Measurements from ENCODE around the gene EP400.

EP400 gene

DNA sequence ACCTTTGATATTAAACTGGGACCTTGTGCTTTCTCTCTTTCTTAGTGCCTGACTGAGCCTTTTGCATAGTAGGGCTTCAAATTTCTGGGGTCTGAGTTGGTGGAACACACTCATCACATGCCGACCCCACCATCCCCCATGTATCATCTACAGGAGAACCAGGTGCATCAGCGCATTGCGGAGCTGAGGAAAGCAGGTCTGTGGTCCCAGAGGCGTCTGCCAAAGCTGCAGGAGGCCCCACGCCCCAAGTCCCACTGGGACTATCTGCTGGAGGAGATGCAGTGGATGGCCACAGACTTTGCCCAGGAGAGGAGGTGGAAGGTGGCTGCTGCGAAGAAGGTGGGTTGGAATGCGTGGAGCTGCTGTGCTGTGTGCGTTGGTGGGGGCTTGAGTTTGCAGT lies 37.8 kb downstream of the EP400 start:
- DNase-seq = no peak

DNA sequence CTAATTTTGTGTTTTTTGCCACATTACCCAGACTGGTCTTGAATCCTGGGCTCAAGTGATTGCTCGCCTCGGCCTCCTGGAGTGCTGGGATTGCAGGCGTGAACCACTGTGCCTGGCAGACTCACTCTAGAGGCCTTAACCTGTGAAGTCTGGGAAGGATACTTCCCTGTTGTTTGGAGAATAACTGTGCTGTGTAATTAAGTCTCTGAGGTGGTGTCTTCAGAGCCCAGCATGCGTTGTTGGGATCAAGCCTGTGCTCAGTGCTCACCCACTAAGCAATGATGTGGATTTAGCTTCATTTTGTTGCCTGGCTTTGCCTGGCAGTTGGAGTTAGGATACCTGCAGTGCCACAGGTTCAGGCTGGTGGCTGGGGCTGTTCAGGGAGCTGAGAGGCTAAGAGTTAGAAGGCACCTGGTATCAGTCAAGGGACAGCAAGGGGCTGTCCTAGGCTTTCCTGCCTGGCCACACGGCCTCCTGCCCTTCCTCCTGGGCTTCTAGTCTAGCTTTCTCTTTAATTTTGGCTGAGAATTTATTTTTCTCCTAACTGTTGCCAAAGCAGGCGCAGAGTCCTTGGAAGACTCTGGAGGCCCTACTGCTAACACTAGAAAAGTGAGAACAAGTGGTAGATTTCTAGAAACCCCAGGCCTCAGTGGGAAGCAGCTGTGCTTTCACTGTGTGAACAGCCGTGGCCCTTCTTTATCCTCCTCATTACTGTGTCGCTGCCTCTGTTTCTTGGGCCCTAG lies 38.5 kb downstream of the EP400 start:
- no peak for DNase-seq

DNA sequence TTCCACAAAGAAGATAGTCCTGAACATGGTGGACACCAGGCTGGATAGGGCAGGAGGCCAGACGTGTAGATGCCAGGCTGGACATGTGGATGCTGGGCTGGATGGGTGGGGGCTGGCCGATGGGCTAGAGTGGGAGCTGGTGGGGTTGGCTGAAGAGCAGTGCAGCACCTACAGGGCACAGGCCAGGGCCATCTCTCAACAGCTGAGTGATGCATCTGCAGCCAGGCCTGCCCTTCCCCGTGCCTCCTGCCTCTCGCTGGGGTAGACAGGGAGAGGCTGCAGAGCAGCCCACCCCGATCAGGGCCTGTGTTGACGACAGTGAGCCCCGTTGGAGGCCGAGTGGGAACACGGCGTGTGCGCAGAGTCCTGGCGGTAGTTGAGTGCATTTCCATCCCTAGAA lies 39.3 kb downstream of the EP400 start:
- no peak for DNase-seq

DNA sequence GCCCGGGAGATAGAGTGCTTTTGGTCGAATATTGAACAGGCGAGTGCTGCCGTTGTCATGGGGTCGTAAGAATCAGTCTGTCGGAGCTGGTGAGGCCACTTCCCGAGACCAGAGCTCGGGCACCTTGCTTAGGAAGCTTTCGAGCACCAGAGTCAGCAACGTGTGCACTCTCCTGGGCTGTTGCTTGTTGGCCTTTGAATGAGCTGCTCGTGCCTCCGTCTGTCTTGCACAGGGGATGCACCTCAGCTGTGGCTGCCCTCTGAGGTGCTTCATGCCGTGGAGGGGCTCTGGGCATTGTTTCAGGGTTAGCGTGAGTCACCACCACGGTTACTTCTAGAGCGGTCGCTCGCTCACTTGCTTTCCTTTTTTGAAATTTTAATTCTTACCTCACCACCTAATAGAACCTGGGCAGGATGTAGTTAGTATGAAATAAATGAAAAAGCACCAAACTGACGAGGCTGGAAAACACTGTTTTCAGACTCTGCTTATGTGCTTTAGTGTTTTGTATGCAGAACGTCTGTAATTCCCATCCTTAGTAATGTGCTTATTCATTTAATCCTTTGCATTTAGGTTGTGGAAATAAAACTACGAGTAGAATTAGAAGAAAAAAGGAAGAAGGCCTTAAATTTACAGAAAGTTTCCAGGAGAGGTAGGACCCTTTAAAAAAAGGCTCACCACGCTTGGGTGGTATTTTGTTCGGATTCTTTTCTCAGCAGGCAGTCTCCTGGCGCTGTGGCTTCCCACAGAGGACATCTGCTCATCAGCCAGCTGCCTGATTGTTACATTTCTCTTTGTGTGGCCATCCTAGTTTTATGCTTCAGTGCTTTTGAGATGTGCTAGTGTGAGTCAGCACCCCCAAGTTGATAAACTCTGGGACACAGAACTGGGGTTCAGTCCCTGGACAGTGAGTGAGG lies 40.6 kb downstream of the EP400 start:
- no peak for DNase-seq

- no peak for DNase-seq
Observed at GRCh38 chr12:131990980-131991305, 41.2 kb downstream of the EP400 start.

GRCh38 chr12:131991816-131992430 lies 42.2 kb downstream of the EP400 start:
- no peak for DNase-seq

DNA sequence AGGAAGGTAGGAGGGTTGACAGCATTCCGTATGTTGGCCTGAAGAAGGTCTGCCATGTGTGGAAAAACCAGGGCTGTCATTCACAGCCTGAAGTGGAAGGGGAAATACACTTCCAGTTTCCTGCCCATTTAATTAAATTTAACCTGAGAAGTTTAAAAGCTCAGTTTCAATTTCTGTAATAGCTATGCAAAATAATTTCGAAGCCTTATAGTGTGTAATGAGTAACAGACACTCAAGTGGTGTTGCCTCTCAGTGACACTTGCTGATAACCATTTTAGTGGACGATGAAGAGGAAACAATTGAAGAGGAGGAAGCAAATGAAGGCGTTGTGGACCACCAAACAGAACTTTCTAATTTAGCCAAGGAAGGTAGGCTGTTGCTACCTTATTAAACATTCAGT lies 44.8 kb downstream of the EP400 start:
- DNase-seq = no peak

- DNase-seq = no peak
Observed at GRCh38 chr12:132000286-132000872, 50.6 kb downstream of the EP400 start.

- DNase-seq = no peak
Observed at GRCh38 chr12:132003846-132004245, 54.1 kb downstream of the EP400 start.

DNA sequence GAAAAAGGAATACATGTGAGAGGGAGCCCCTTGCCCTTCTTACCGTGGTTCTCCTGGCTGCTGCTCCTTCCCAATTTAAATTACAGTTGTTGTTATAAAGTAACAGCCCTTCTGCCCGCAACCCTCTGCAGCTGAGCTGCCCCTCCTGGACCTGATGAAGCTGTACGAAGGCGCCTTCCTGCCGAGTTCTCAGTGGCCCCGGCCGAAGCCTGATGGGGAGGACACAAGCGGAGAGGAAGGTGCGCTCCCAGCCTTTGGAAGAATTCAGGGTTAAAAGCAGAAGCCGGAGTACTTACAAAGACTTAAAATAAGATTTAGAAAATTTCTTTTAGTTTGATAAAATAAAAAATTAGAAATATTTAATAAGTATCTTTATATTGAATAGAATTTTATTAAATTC lies 55.2 kb downstream of the EP400 start:
- no peak for DNase-seq

- DNase-seq = no peak
Observed at GRCh38 chr12:132006056-132006680, 56.4 kb downstream of the EP400 start.

GRCh38 chr12:132007041-132007440 lies 57.3 kb downstream of the EP400 start:
- DNase-seq = no peak

- no peak for DNase-seq
Observed at GRCh38 chr12:132009336-132009859, 59.7 kb downstream of the EP400 start.

DNA sequence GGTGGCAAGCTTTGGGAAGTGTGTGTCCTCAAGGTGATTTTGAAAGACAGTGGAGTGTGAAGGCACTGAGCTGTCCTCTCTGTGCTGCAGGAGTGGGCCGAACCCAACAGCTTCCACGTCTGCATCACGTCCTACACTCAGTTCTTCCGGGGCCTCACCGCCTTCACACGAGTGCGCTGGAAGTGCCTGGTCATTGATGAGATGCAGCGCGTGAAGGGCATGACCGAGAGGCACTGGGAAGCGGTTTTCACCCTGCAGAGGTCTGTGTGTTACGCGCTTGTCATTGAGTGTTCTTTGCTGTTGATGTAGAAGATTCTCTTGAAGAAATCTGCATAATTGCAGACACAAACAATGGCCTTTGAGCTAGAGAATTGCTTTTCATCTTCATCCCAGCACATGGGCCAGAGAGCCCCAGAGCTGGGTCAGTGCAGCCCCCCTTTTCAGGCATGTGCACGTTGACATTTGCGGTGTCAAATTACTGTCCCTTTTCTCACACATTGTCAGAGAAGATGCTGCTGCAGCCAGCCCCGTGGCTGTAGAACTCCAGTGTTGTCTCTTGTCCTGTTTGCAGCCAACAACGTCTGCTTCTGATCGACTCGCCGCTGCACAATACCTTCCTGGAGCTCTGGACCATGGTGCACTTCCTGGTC lies 63.3 kb downstream of the EP400 start:
- DNase-seq = no peak

GRCh38 chr12:132014092-132014914 lies 64.6 kb downstream of the EP400 start:
- no peak for DNase-seq

DNA sequence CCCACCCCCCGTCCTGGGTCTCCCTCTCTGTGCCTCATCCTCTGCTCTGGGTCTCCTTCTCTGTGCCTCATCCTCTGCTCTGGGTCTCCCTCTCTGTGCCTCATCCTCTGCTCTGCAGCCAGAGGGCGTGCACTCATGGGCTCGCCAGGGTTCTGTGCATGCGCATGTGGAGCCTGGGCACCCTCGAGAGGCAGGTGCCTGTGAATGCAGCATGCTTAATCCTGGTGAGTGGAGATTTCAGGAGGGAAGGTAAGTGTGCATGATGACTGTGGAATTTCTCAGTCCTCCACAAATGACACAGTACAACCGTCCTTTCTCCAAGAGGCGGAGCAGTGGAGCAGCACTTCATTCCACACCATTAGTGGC lies 65.2 kb downstream of the EP400 start:
- DNase-seq = no peak

DNA sequence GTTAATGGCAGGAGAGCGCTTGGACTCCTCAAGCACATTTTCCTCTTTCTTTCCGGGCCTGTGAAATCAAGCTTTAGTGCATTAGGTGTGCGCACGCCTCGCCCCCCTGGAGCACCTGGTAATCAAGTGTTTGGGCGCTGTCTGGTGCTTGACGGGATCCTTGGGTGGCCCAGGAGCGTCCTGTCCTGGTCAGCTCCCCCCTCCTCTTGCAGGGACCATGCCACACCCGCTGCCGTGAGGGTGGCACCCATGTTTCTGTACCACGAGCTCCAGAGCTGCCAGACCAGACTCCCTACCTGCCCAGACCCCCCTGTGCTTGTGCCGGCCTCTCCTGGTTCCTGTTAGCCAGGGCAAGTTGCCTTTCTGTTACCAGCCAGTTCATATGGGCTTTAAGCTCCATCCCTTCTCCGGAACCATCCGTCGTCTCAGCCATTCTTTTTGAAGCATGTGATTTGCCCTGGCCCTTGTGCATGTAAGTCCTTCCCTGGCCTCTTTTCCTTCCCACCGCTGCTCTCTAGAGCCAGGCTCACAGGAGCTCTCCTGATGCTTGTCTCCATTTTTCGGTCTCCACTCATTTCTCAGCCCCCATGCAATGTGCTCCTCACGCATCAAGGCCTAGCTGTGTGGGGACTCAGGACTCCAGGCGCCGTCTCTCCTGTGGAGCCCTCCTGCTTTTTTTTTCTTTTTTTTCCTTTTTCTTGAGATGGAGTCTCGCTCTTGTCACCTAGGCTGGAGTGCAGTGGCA lies 66.1 kb downstream of the EP400 start:
- DNase-seq = no peak

DNA sequence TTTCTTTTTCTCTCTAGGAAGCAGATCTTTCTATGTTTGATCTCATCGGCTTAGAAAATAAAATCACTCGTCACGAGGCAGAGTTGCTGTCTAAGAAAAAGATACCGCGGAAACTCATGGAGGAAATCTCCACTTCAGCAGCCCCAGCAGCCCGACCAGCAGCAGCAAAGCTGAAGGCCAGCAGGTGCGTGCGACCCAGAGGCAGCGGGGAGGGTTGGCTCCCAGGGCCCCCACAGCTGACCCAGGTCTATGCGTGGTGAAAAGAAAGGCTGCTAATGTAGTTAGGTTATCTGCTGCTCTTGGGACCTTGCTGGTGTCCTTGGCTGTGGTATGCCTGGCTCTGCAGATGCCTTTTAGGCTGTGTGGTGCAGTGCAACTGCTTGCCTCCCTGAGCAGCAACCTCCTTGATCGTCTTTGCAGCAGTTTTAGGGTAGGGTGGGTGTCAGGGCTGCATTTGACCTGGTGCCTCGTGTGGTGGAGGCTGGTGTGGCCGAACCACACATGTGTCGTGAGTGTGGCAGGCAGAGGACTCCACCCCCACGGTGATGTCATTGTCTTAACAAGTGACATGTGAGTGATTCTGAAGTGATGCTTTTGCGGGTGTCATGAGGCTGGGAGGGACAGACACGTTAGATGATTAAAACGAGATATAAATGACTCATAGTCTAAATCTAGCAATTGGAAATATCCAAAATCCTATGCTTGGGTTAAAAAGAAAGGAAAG lies 68.6 kb downstream of the EP400 start:
- no peak for DNase-seq

GRCh38 chr12:132019891-132020290 lies 70.1 kb downstream of the EP400 start:
- DNase-seq = no peak

- DNase-seq = no peak
Observed at GRCh38 chr12:132020292-132020691, 70.5 kb downstream of the EP400 start.

Data from CD4-positive, alpha-beta T cell treated with Interleukin-17A for 4 hours (primary cell).